D721Med (cell line): ENCODE data around the gene KCNMB3.

Source experiments
- DNase-seq: peaks from one replicate; pipeline ENCODE4 v3.0.0; 2011; ENCODE audit warnings: low spot score; ENCODE audit not compliant: insufficient read length
- FAIRE-seq: peaks from 2 replicates; lab custom pipeline; 2011; peaks lifted over from hg19 to GRCh38; lab: Jason Lieb, UNC
- CTCF ChIP-seq: IDR thresholded peaks from 2 replicates; pipeline ENCODE4 v1.5.1; 2012; ENCODE audit warnings: mild to moderate bottlenecking, control low read depth; ENCODE audit not compliant: insufficient read depth; ENCODE audit errors: missing control alignments

KCNMB3 gene

GRCh38 chr3:179194931-179195330 lies 56.0 kb downstream of the KCNMB3 start:
- FAIRE-seq (no peak), DNase-seq (no peak)
- no peak for TF ChIP-seq CTCF
